Esophagus (tissue), 2 donors: Measurements from ENCODE around the gene N4BP2L1. TPM values are rescaled to one million over a fixed set of nuclear protein-coding genes. Genes with fewer than 3 reads are reported as not detected.

Experiments
- polyA plus RNA-seq, 2 donors: library from polyadenylated mRNA; stranded (reverse); fragments of 200-250 nt; gene quantifications; one replicate each; pipeline ENCODE4 v1.2.3, GENCODE V29; 2013
- donor health status: healthy with polysubstance abuse.
- donor health status: Bipolar disorder and iron deficiency.

Gene N4BP2L1
- polyA plus RNA-seq, 2 donors, result 5.0 to 8.4 TPM

Other genes with a start within 250 kb of the N4BP2L1 start
- gene ZAR1L, start 112.8 kb downstream of the N4BP2L1 start, polyA plus RNA-seq, result not detected
- 1 to 10 TPM in 1 of 2 donors, under 1 TPM in 1; 0.71 to 1.4 TPM for gene BRCA2, start 112.6 kb downstream of the N4BP2L1 start, polyA plus RNA-seq
- 10 to 100 TPM; 30.7 to 37.5 TPM for gene N4BP2L2, start 110.7 kb upstream of the N4BP2L1 start, polyA plus RNA-seq
- gene PDS5B, start 158.3 kb upstream of the N4BP2L1 start, polyA plus RNA-seq, result 1 to 10 TPM; 2.5 to 3.8 TPM